A549 (cell line): ENCODE results near the gene FCGR2B. TPM values are rescaled to one million over a fixed set of nuclear protein-coding genes. Genes with fewer than 3 reads are reported as not detected.
"Not testable (repeated sequence)": the region's sequence is repeated elsewhere in the genome, so short reads cannot be mapped to it uniquely, and the experiment has no call there.

Source experiments
- ATAC-seq, 2 experiments: fragments of 200-7000 bp in 1 of 2; fragments of >200 bp in 1 of 2; cut with Nextera tagmentation in 1 of 2; cut with Tn5 transposase in 1 of 2; 3 replicates each; pipeline versions ENCODE4 v1.8.0 to v1.9.1; 2018 to 2020; ENCODE audit warnings: mild to moderate bottlenecking in 1 of 2, moderate library complexity in 1 of 2
- CTCF ChIA-PET: fragments of 300-600 bp; sonication (Branson Sonifier 250); formaldehyde crosslinking; extraction: SDS; loops from one replicate; lab custom pipeline; 2021; ENCODE audit warnings: antibody characterized with exemption, inconsistent platforms; lab: Yijun Ruan, JAX
- POLR2A ChIA-PET: fragments of 350-600 bp; formaldehyde crosslinking; extraction: SDS; loops from one replicate; lab custom pipeline; 2021; ENCODE audit warnings: antibody characterized with exemption, inconsistent platforms; lab: Yijun Ruan, JAX
- DNase-seq, 2 experiments: peaks; one replicate each; pipeline versions ENCODE4 v3.0.0 to v3.0.0-alpha.2; 2011 to 2016; ENCODE audit warnings: low read depth in 1 of 2, low spot score in 1 of 2
- FAIRE-seq: peaks from 2 replicates; lab custom pipeline; 2011; peaks lifted over from hg19 to GRCh38; lab: Jason Lieb, UNC
- H3K27ac ChIP-seq, 2 experiments: fragments of >200 bp; sonication (Bioruptor Twin); formaldehyde crosslinking; 3 replicates each; pipeline ENCODE4 v1.5.1; 2016 to 2017
- H3K4me1 ChIP-seq: fragments of >200 bp; sonication (Bioruptor Twin); formaldehyde crosslinking; 3 replicates; pipeline ENCODE4 v1.6.1; 2016
- H3K4me2 ChIP-seq: fragments of >200 bp; sonication (Bioruptor Twin); formaldehyde crosslinking; 3 replicates; pipeline ENCODE4 v1.6.1; 2016
- H3K4me3 ChIP-seq: fragments of >200 bp; sonication (Bioruptor Twin); formaldehyde crosslinking; 3 replicates; pipeline ENCODE4 v1.5.1; 2016
- H3K9me3 ChIP-seq: fragments of >200 bp; sonication (Bioruptor Twin); formaldehyde crosslinking; 3 replicates; pipeline ENCODE4 v1.6.1; 2016
- FOXS1 ChIP-seq: fragments of 250-450 bp; sonication (Bioruptor Pico); IDR thresholded peaks from 2 replicates; pipeline ENCODE4 v1.5.0; 2020; ENCODE audit warnings: mild to moderate bottlenecking, moderate library complexity
- GATA3 ChIP-seq: IDR thresholded peaks from 2 replicates; pipeline ENCODE4 v1.6.1; 2012; ENCODE audit warnings: borderline replicate concordance
- HOXB5 ChIP-seq: fragments of 250-450 bp; sonication (Bioruptor Pico); IDR thresholded peaks from 2 replicates; pipeline ENCODE4 v1.5.0; 2020; ENCODE audit warnings: mild to moderate bottlenecking, moderate library complexity
- NFE2L2 ChIP-seq: fragments of 150-350 bp; conservative IDR thresholded peaks from 2 replicates; pipeline ENCODE4 v1.6.1; 2014; ENCODE audit warnings: low read length
- ZNF302 ChIP-seq: fragments of 250-450 bp; sonication (Bioruptor Pico); IDR thresholded peaks from 2 replicates; pipeline ENCODE4 v1.9.0; 2021; ENCODE audit warnings: inconsistent platforms, mild to moderate bottlenecking, moderate library complexity
- WGBS: methylation state at CpG from one replicate; pipeline ENCODE4 v1.1.6; 2017; ENCODE audit errors: missing lambda C conversion rate; 5-methylcytosine and 5-hydroxymethylcytosine counted together
- polyA plus RNA-seq, 4 experiments: library from polyadenylated mRNA; depleted of rRNA in 3 of 4; stranded (reverse); fragments of >200 nt; fragmentation: RNase III in 1 of 4; extraction: RNeasy Plus Mini Kit Qiagen cat#74134 plus additional on column Dnase treatment in 1 of 4; gene quantifications; 2 replicates in 3 of 4; 3 replicates in 1 of 4; pipeline ENCODE4 v1.2.3, GENCODE V29; 2011 to 2017
- TF ChIP-seq, protein P1 (sequence below): fragments of 250-450 bp; sonication (Bioruptor Pico); IDR thresholded peaks from 2 replicates; pipeline ENCODE4 v1.5.0; 2021; ENCODE audit warnings: mild to moderate bottlenecking, moderate library complexity, borderline replicate concordance

FCGR2B gene
- polyA plus RNA-seq, 2 of the 4 experiments (the other 2 are of a cell fraction): not detected

DNA sequence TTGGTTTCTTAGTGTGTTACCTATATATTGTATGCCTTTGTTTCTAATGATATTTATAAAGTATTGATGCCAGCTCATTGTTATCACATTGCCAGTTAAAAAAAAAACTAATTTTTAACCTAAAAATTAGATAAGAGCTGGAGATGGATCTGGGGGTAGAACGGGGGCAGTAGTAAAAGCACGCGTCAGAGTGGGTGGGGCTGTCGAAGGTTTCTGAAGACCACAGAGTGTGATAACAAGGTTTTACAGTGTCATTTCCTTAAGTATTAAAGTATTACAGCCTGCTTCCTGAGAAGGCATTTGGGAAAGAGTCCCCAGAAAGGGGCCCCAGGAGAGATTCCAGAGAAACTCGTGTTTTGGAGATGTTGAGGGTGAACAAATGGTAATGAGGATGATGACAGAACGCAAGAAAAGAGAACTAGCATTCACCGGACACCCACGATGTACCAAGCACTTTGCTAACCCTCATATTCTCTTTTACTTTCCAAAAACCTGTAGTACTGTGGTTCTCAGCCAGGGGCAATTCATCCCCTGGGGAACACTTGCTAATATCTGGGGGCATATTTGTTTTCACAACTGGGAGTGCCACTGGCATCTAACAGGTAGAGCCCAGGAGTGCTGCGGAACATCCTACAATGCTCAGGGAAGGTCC is 1.2 kb upstream of the FCGR2B start:
- 95% methylated on average over 3 of the region's 9 CpGs for WGBS
- H3K4me3 ChIP-seq, FAIRE-seq, CTCF ChIA-PET, H3K4me1 ChIP-seq, H3K4me2 ChIP-seq, H3K27ac ChIP-seq, H3K9me3 ChIP-seq, DNase-seq, POLR2A ChIA-PET: not testable (repeated sequence)
- ATAC-seq: peak in 1 of 2 experiments; percentile 61; a peak in 3 of 6 replicates

DNA sequence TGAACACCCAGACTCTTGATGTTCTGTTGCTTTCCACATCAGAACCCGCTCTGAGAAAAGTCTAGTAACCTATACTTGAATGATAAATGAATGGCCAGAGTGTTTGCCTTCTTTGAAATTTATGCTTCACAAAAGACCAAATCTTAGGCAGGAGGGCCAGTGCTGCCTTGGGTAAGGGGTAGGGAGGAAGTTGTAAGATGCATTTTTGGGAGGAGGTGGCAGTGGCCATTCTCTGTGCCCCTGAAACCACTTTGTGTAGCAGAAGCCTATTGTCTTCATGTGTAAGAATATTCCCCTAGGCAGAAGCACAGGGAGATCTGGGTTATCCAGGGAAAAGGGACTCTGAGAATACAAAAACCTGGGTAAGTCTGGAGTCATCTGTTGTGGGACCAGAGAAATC is 626 bp downstream of the FCGR2B start:
- CTCF ChIA-PET, ATAC-seq: not testable (repeated sequence)
- WGBS: no CpG with 5 or more reads among the region's 1 CpG

DNA sequence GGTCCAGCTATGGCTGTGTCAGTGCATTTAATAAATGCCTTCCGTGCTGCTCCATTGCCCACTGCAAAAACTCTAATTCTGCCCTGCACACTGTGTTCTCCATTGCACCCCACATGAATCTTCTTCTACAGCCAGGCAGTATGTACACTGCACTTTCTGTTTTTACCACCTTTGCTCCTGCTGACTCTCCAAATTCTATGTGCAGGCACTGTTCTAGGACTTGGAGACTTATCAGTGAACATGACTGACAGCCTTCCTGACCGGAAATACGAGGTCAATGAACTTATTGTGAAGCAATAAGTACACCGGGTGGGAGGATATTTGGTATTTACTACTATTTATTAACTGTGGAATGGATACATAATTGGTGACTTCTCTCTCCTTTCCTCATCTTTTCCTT is 1.7 kb downstream of the FCGR2B start:
- DNase-seq, CTCF ChIA-PET, H3K4me1 ChIP-seq, H3K4me3 ChIP-seq, H3K27ac ChIP-seq, H3K4me2 ChIP-seq, H3K9me3 ChIP-seq, POLR2A ChIA-PET, ATAC-seq, FAIRE-seq: not testable (repeated sequence)
- WGBS: no CpG with 5 or more reads among the region's 4 CpGs

More for the DNA sequence above, 626 bp downstream of the FCGR2B start:
- POLR2A ChIA-PET, H3K4me3 ChIP-seq, H3K9me3 ChIP-seq, DNase-seq, H3K27ac ChIP-seq, H3K4me1 ChIP-seq, FAIRE-seq, H3K4me2 ChIP-seq: not testable (repeated sequence)

DNA sequence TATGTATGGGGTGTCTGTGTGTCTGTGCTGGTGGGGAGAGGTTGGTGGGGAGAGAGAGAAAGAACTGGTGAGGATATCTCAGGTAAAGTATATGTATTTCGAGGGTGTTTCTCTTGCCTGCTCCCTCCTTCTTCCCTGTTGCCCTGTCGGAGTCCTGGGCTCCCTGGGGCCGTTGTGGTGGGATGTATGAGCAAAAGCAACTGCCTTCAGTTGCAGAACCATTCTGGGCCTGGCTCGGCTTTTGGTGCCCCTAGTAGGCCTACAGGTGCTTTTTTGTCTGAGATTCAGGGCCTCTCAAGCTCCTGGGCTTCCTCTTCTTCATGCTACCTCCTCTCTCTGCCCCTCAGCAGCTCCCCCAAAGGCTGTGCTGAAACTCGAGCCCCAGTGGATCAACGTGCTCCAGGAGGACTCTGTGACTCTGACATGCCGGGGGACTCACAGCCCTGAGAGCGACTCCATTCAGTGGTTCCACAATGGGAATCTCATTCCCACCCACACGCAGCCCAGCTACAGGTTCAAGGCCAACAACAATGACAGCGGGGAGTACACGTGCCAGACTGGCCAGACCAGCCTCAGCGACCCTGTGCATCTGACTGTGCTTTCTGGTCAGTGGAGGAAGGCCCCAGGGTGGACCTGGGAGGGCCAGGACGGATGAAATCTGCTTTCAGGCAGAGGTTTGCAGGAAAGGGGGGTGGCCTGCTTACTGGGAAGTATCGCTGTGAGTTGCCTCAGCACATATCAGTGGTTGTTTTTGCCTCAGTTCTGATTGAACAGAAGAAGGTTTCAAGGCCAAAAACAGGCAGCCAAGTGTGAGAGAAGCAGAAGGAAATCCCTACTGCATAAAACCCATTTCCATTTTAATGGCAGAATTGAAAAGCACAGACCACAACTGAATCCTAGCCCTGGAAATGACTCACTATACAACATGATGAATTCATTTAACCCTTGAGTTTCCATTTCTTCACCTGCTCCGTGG is 8.4 kb downstream of the FCGR2B start:
- H3K9me3 ChIP-seq, H3K27ac ChIP-seq, POLR2A ChIA-PET, H3K4me1 ChIP-seq, H3K4me3 ChIP-seq, FAIRE-seq, ATAC-seq, H3K4me2 ChIP-seq, CTCF ChIA-PET, DNase-seq: not testable (repeated sequence)
- WGBS: 54% methylated on average over 10 of the region's 15 CpGs

DNA sequence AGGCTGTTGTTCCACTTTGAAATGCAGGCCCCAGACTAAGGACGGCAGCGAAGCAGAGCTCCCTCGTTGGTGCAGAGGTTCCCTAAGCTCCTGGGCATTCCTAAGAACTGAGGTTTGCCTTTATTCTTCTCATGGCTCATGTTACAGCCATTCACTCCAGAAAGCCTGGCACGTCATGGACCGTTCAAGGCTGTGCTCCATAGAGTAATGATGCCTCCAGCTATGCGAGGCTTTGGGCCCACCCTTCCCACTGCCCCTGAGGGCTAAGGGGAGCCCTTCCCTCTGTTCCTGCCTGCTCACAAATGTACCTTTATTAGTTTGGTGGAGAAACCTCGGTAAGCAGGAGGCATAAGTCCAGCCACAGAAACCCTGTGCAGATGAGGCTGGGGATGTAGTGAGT is 10.5 kb downstream of the FCGR2B start:
- FAIRE-seq, H3K9me3 ChIP-seq, H3K4me1 ChIP-seq, H3K4me2 ChIP-seq, H3K27ac ChIP-seq, ATAC-seq, H3K4me3 ChIP-seq, CTCF ChIA-PET, POLR2A ChIA-PET, DNase-seq: not testable (repeated sequence)
- WGBS: 79% methylated on average over 5 of the region's 7 CpGs

DNA sequence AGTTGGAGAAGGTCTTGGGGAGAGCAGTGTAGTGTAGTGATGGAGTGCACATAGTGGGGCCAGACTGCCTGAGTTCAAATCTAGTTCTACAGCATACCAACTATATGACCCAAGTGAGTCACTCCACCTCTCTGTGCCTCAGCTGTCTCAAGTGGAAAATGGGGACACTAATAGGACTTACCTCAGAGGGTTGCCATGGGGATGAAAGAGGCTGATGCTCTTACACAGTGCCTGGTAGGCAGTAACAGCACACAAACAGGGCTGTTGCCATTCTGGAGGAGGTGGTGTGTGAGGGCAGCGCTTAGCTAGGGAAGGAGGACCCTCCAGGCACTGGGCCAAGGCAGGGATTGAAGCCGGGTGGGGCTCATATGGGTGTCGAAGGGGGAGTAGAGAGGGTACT is 11.5 kb downstream of the FCGR2B start:
- H3K9me3 ChIP-seq, H3K4me2 ChIP-seq, H3K27ac ChIP-seq, H3K4me3 ChIP-seq, DNase-seq, CTCF ChIA-PET, FAIRE-seq, H3K4me1 ChIP-seq, ATAC-seq, POLR2A ChIA-PET: not testable (repeated sequence)
- WGBS: 78% methylated on average over 3 of the region's 3 CpGs

DNA sequence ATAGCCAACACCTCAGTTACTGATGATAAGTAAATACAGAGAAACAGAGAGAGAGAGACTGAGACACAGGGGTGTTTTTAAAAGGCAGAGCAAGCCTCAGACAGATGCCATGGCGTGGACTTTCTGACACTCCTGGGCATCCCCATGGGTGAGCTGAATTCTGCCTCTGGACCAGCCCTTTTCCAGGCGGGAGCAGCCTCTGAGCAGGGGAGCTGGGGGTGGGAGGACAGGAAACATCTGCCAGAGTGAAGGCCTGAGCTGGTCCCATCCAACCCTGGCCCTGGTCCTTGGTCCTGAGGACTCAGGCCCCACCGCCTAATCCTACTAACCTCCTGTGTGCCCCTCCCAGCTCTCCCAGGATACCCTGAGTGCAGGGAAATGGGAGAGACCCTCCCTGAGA is 12.0 kb downstream of the FCGR2B start:
- 83% methylated on average over 2 of the region's 3 CpGs for WGBS
- POLR2A ChIA-PET, CTCF ChIA-PET, DNase-seq, FAIRE-seq, H3K27ac ChIP-seq, H3K4me2 ChIP-seq, ATAC-seq, H3K9me3 ChIP-seq, H3K4me1 ChIP-seq, H3K4me3 ChIP-seq: not testable (repeated sequence)

DNA sequence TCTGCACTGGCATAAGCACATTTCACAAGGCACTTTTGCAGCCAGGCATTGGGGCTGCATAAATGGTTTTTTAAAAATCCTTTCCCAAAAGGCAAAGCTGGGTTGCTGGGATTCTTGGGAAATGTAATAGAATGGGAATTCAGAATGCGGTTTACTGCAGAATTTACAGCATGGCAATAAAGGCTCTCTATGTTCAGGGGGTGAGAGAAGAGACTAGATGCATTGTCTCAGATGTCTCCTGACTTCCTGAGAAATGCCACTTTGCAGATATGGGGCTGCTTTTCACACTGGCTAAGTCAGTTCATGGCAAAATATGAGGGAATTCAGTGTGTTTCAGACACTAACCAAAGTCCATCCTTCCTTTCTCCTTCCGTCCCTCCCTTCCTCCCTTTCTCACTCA is 13.5 kb downstream of the FCGR2B start:
- ChIA-PET POLR2A (no interaction called here), CTCF (no interaction called here)
- 92% methylated on average over 2 of the region's 2 CpGs for WGBS
- DNase-seq: no peak
- no peak overlapping the region for H3K4me2 ChIP-seq
- no peak overlapping the region for H3K4me3 ChIP-seq
- no peak for ATAC-seq
- H3K9me3 ChIP-seq: no peaks in the 10 kb centered on the region
- H3K27ac ChIP-seq: no peak overlapping the region
- H3K4me1 ChIP-seq: no peaks in the 10 kb centered on the region
- TF ChIP-seq FOXS1 (no peak), HOXB5 (CRISPR knock-in tag) (no peak), NFE2L2 (no peak), ZNF302 (no peak), GATA3 (no peak)
- TF ChIP-seq, protein P1, sequence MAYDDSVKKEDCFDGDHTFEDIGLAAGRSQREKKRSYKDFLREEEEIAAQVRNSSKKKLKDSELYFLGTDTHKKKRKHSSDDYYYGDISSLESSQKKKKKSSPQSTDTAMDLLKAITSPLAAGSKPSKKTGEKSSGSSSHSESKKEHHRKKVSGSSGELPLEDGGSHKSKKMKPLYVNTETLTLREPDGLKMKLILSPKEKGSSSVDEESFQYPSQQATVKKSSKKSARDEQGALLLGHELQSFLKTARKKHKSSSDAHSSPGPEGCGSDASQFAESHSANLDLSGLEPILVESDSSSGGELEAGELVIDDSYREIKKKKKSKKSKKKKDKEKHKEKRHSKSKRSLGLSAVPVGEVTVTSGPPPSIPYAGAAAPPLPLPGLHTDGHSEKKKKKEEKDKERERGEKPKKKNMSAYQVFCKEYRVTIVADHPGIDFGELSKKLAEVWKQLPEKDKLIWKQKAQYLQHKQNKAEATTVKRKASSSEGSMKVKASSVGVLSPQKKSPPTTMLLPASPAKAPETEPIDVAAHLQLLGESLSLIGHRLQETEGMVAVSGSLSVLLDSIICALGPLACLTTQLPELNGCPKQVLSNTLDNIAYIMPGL (CRISPR knock-in tag): no peak
- FAIRE-seq: no peak
